NCI-H128 (cell line): Measurements from ENCODE around the gene KLHL21.
A peak's percentile ranks its signal among the peaks of the same experiment; 100 is the strongest.

ENCODE experiments used
- DNase-seq: peaks from one replicate; lab custom pipeline; 2025; ENCODE audit not compliant: unreplicated experiment; lab: John Stamatoyannopoulos, UW

KLHL21 gene

DNA sequence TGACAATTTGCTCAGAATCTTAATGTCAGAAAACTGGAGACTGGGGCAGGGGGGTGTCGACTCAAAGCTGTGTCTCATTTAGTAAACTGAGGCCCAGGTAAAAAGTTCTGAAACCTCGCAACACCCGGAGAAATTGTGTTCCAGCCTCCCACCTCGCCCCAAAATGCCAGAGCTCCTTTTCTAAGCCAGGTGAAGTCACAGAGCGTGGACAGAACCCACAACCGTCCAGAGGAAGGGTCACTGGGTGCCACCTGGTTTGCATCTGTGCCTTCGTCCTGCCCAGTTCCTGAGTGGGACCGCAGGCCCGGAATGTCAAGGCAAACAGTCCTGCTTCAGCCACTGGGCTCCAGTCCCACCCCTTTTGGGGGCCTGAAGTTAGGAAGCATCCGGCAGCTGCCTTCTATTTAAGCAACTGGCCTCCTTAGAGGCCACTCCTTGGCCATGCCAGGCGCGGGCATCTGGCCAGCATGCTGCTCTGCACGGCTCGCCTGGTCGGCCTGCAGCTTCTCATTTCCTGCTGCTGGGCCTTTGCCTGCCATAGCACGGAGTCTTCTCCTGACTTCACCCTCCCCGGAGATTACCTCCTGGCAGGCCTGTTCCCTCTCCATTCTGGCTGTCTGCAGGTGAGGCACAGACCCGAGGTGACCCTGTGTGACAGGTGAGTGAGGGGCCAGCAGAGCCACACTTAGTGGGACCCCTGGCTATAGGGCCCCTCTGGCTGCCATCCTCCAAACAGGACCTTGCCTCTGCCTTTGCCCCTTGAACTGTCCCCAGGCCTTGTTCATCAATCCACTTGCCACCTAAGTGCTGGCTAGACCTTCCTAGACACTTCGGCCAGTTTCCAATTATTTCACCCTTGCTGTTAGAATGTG, 47.5 kb downstream of the KLHL21 start, which contains the start of gene TAS1R1:
Gene TAS1R1, plus strand, starts transcription at position 401 of the 872 bp plus-strand sequence. Its CDS starts 67 bp downstream, at position 468.
- no peak for DNase-seq

DNA sequence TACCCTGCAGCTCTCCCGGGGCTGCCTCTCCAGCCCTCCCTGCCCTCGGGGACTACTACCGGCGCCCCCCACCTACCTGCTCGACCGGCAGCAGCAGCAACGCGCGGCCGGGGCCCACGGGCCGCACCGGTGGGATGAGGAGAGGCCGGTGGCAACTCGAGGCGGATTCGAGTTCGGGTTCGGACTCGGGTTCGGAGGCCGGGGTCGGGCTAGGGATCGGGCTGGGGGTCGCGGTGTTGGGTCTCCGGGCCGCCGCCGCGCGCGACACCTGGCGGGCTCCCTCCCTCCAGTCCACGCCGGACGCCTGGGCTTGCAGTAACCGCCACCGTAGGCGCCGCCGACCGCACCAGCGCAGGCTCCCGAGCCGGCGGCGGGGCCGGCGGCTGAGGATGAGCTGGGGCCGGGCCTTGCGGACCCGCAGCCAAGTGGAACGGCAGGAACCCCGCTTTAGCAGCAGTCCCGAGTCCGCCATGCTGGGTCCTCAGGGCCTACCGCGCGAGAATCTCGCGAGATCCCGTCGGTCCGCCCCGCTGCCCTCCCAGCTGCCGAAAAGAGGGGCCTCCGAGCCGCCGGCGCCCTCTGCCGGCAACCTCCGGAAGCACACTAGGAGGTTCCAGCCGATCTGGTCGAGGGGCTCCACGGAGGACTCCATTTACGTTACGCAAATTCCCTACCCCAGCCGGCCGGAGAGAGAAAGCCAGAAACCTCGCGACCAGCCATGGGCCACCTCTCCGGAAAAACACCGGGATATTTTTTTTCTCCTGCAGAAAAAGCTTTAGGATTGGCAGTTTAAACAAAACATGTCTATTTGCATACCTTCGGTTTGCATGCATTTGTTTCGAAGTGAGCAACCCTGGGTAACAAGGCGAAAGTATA, 48.4 kb downstream of the KLHL21 start, which contains the start of gene NOL9:
Gene NOL9, minus strand, starts transcription at position 483 of the 876 bp plus-strand sequence. Its CDS starts 11 bp downstream, at position 472.
- peak; percentile 90 for DNase-seq

DNA sequence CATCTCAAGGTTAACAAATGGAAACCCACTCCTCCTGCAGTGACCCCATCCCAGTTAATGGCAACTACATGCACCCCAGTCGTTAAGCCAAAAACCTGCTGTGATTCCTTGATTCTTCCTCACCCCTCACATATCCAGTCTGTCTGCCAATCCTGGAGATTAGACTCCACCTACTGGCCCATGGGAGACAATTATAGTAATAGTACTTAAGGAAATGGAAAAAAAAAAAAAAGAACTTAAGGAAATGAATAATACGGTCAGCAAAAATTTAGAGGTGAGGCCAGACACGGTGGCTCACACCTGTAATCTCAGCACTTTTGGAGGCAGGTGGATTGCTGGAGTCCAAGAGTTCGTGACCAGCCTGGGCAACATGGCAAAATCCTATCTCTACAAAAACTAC, 55.4 kb downstream of the KLHL21 start:
- DNase-seq = no peak

DNA sequence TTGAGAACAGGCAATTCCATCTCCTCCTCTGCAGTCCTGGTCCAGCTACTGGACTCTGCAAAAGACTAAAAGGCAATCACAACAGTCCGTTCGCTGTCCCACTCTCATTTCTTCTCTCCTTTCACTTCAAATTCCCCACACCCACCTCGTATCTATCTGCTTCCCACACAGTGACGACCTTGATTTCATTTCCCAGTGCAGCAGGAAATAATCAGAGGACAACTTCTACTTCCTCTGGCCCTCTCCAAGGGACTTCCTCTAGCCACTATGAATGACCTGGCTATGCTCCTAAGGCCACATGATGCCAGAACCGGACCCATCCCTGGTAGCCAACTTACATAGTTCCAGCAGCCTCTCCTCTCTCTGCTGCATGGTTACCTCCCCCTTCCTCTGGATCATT, 56.3 kb downstream of the KLHL21 start:
- no peak for DNase-seq

DNA sequence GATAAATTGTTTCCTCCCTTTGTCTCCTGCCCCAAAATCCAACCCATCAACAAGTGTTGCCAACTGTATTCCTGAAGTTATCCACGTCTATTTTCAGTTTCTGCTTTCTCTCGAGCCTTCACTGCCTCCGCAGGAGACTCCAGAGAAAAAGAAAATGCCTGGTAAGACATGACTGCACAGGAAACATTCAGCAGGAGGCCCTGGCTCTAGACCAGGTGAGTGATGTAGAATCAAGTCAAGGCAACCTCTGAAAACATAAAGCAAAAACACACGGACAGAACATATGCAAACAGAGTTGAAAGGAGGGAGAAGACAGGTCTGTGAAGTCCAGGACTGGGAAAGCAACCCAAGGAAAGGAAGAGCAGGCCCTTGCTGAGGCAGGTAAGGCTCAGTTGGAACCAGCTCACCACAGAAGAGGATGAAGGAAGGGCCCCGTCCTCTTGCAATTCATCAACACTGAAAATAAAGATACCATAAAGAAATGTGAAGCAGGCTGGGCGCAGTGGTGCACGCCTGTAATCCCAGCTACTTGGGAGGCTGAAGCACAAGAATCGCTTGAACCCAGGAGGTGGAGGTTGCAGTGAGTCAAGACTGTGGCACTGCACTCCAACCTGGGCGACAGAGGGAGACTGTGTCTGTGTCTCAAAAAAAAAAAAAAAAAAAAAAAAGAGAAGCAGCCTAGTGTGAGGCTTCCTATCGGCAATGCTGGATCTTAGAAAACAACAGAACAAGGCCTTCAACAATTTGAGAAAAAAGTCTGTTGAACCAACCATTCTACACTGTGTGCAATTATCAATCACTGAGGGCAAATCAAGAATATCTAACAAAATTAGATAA, 57.2 kb downstream of the KLHL21 start:
- no peak for DNase-seq

DNA sequence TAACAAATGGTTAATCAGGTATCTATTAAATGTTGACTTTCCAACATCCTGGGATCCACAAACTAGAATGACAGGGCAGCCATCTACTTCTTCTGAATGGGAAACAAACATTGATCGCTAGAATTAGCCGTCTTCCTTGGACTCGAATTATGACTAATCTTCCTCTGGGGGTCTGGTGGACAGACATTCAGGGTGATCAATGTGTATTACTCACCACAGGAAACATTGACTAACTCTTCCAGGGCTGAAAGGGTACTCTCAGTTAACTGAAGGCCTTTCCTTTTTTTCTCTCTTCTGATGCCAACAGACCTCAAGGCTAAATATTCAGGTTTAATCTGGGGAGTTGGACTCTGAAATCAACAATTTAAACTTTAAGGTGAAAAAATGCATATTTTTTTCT, 57.8 kb downstream of the KLHL21 start:
- DNase-seq = no peak
